GM12872 (cell line): ENCODE results near the gene MACROD1.

Experiments used
- TF ChIP-seq, protein P1 (sequence below): IDR thresholded peaks from 3 replicates; pipeline ENCODE4 v1.5.1; 2011; ENCODE audit warnings: low read depth, mild to moderate bottlenecking, low read length, moderate library complexity; ENCODE audit not compliant: insufficient read depth

Gene MACROD1

DNA sequence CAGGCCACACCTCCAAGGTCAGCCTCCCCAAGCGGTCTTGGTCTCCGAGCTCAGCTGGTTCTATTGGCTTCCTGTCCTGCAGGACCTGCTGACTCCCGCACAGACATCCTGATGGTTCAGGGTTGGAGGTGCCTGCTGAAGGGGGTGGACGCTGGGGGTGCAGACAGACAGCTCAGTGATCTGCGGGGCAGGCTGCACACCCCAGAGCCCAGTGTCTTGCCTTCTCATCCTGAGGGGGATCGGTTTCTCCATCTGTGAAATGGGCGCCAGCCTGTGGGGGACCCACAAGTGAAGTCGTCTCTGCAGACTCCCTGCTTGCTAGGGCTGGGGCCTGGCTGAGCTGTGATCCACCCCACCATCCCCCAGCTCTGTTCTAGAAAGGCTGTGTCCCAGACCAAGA is 116.4 kb downstream of the MACROD1 start:
- TF ChIP-seq, protein P1, sequence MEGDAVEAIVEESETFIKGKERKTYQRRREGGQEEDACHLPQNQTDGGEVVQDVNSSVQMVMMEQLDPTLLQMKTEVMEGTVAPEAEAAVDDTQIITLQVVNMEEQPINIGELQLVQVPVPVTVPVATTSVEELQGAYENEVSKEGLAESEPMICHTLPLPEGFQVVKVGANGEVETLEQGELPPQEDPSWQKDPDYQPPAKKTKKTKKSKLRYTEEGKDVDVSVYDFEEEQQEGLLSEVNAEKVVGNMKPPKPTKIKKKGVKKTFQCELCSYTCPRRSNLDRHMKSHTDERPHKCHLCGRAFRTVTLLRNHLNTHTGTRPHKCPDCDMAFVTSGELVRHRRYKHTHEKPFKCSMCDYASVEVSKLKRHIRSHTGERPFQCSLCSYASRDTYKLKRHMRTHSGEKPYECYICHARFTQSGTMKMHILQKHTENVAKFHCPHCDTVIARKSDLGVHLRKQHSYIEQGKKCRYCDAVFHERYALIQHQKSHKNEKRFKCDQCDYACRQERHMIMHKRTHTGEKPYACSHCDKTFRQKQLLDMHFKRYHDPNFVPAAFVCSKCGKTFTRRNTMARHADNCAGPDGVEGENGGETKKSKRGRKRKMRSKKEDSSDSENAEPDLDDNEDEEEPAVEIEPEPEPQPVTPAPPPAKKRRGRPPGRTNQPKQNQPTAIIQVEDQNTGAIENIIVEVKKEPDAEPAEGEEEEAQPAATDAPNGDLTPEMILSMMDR = no peak

DNA sequence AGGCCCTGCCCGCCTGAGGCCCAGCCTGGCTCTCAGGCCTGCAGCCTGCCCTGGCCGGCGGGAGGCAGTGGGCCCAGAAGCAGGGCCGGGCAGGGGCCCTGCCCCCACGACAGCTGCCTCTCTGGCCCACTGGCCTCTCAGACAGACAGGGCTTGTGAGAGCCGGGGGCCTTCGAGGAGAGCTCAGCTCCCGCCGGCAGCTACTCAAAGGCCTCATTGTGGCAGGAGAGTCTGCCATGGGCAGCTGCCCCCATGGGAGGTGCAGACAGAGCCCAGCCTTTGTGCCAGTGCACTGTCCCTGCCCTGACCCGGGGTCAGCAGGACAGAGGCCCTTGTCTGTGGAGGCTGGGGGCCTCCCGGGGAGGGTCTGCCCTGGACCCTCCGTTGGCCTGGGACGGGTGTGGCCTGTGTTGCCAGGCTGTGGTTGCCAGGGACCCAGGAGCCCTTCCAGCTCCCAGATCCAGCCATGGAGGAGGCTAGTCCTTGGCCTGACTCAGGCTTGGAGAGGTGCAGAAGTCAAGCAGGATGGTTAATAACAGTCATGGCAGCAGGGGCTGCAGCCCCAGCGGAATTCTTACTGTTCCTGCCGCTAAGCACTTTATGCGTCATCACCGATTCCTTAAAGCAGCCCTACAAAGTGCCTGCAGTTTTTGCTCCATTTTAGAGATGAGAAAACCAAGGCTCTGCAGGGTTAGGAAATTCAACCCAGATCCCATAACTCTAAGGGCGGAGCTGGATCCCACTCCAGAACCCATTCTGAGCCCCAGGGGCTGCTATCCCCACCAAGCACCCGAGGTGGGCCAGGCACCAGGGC is 117.7 kb downstream of the MACROD1 start:
- TF ChIP-seq, protein P1 = no peak

DNA sequence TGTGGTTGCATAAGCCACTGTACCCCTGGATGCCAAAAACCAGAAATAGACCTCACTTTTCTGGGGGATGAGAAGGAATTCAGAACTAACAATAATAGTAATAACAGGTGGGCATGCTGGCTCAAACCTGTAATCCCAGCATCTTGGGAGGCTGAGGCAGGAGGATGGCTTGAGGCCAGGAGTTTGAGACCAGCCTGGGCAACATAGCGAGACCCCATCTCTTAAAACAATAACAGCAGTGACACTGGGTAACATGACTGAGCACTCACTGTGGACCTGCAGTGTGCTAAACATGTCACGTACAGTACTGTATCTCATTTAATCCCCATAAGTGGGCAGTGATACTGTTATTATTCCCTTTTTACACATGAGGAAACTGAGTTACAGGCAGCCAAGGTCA is 120.2 kb downstream of the MACROD1 start:
- TF ChIP-seq, protein P1 = no peak

DNA sequence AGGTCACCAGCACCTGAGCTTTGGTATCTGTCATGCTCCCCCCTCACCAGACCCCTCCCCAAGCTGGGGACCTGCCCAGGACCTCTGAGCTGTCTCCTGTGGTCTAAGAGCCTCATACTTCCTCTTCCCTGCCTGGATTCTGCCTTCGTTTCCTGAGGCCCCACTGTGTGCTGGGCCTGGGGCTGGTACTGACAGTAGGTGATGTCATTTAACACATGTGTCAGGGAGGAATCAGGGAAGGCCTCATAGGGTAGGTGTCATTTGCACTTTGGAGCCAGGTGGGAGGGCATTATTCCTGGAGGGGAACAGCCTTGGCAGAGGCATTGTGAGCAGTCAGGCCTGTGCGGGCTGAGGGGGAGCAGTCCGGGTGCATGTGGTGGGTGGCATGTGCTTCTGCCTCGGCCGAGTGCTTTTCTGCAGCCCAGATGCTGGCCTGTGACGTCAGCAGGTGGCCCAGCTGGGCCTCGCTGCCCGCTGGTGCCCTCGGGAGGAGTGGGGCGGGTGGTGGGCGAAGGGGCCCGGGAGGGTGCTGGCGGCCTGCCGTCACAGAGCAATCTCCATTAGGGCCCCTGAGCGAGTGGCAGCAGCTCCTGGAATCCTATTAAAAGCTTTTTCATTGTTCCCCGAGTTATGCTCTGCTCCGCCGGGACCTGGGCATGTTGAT is 121.1 kb downstream of the MACROD1 start:
- TF ChIP-seq, protein P1 = no peak

DNA sequence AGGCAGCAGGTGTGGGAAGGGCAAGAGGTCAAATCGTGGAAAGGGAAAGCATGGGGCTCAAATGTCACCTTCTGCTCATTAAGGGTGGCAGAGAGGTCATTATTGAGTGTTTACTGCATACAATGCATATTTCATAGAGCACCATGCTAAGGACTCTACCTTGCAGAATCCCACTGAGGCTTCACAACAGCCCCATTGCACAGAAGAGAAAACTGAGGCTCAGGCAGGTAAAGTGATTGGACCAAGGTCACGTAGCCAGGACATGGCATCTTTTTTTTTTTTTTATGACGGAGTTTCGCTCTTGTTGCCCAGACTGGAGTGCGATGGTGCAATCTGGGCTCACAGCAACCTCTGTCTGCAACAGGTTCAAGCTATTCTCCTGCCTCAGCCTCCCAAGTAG is 122.4 kb downstream of the MACROD1 start:
- TF ChIP-seq, protein P1 = no peak

DNA sequence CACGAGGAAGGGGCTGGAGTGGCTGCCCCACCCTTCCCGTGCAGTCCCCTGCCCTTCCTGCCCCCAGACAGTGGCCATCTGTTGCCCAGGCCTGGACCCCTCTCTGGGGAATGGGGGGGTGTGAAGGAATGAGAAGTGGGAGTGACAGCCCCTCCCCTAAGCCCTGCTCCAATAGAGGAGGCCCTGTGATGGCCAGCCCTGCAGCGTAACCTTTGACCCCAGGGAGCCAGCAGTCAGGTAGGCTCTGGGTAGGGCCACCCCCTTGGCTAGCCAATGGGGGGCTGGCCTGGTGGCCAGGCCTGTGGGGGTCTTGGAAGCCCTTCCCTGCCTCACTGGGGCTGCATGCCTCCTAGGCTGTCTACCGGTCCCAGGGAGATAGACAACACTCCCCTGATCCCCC is 123.6 kb downstream of the MACROD1 start:
- TF ChIP-seq, protein P1 = no peak

DNA sequence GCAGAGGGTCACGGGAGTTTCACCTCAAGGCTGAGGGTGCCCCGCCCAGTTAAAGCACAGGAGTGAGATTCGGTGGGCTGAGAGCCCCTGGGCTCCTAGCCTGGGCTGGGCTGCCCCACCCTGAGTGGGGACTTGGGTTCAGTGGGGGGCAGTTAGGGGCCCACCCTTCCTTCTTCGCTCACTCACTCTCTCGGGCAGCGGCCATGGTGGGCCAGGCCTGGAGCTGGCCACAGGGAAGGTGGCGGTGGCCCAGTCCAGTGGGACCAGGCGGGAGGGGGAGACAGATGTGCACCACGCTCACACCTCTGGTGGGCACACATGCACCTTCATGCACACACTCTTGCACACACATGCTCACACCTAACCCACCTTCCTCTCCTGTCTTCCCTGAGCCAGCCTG is 124.1 kb downstream of the MACROD1 start:
- TF ChIP-seq, protein P1 = no peak
